Epithelial cell of esophagus (primary cell): Measurements from ENCODE around the gene FOXS1.

Experiments used
- DNase-seq: peaks from one replicate; pipeline ENCODE4 v3.0.0; 2010; ENCODE audit warnings: low read depth
- H3K4me3 ChIP-seq: 2 replicates; pipeline ENCODE4 v1.5.1; 2011; ENCODE audit warnings: mild to moderate bottlenecking, low read length, control low read depth
- TF ChIP-seq, protein P1 (sequence below): IDR thresholded peaks from 2 replicates; pipeline ENCODE4 v1.5.1; 2011; ENCODE audit warnings: low read depth, mild to moderate bottlenecking, low read length, control low read depth, inconsistent platforms; ENCODE audit not compliant: insufficient read depth; ENCODE audit errors: missing control alignments

Gene FOXS1

DNA sequence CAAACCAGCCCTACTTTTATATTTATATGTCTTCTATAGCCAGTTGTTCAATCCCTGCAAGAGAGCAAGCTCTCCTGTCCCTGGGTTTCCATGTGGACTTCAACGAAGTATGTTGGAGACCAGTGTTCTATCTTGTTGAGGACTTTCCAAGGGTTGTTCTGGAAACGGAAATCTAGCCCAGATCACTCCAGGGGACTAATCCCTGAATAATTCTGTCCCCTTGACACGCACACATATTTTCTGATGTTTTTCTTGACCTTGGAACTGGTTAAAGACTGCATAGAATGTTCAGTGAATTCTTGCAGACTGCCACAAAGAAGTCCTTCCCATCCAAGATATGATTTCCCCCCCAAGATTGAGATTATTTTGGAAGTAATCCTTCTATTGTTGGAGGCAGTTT lies 35.7 kb downstream of the FOXS1 start:
- TF ChIP-seq, protein P1, sequence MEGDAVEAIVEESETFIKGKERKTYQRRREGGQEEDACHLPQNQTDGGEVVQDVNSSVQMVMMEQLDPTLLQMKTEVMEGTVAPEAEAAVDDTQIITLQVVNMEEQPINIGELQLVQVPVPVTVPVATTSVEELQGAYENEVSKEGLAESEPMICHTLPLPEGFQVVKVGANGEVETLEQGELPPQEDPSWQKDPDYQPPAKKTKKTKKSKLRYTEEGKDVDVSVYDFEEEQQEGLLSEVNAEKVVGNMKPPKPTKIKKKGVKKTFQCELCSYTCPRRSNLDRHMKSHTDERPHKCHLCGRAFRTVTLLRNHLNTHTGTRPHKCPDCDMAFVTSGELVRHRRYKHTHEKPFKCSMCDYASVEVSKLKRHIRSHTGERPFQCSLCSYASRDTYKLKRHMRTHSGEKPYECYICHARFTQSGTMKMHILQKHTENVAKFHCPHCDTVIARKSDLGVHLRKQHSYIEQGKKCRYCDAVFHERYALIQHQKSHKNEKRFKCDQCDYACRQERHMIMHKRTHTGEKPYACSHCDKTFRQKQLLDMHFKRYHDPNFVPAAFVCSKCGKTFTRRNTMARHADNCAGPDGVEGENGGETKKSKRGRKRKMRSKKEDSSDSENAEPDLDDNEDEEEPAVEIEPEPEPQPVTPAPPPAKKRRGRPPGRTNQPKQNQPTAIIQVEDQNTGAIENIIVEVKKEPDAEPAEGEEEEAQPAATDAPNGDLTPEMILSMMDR, result no peak
- H3K4me3 ChIP-seq, result no peak overlapping the region
- no peak for DNase-seq

DNA sequence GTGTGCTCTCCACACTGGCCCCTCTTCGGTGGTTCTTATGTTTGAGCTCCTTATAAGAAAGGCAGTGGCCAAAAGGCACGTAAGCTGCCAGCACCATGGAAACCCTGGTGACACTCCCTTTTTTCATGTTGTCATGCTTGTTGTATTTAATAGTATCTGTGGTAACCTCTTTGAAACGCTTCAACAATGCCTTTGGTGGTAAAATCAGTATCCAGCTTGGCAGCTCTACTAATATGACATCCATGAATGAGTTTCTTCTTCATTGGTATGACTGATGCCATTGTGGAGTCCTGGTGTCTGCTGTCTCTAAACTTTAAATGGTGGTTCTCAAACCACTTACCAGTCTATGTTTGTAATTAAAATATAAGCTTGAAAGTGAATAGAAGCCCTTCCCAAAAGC lies 36.9 kb downstream of the FOXS1 start:
- TF ChIP-seq, protein P1, result no peak
- no peak for DNase-seq
- no peak overlapping the region for H3K4me3 ChIP-seq

DNA sequence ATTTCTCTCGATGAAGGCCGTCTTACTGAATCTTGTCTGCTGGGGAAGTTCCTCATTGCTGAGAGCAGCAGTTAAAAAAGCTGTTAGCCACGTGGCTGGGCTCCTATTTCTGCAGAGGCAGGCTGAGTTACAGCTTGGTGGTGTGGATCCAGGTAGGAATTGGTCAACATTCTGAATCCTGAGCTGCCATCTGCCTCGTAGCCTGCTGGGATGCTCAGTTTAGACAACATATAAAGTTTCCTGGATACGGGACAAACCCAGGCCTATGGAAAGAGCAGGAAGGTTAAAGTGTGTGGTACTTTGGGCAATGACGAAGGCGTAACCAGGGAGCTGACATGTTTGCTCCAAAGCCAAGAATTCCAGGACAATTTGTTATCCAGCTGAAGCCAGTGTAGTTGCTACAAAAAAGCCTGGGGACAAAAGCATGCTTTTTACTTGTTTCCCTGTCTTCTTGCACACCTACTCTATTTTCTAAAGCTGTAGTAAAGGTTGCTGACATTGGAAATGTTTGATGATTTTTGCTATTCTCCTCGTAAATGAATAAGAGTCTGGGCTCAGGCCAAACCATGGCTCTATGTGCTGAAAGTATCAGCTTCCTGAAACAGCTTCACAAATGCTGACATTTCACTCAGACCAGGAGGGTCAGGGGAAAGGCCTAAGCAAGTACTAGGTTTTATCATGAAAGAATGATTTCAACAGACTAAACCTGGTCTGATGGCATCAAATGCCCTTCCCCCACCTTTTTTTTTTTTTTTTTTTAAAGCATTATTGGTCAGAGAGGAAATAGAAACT lies 38.6 kb downstream of the FOXS1 start:
- TF ChIP-seq, protein P1, result no peak
- no peak overlapping the region for H3K4me3 ChIP-seq
- no peak for DNase-seq

DNA sequence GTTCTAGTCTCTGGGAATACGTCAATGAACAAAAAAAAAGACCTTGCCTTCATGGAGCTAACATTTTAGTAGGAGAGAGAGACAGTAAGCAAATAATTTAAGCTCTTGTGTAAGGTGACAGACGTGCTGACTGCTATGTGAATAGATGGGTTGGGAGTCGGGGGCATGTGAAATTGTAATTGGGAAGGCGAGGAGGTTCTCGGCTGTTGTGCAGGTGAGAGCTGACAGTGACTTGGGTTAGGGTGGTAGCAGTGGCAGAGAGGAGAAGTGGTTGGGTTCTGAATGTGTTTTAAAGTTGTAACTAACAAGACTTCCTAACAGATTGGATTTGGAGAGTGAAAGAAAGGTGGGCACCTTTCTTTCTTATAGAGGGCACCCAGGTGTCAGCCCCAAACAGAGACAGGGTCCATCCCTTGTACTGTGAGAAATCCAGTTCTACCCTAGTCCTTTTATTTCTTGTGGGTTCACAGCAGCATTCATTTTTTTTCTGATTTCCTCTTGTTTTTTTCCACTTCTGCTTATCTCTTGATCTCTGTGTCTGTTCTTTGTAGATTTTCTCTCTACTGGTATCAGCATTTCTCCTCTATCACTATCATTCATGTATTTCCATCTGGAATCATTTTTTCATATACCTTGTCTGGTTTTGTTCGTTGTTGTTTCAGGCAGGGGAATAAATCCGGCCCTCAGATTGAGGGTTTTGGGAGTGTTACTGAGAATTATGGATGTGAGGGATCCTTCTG lies 41.7 kb downstream of the FOXS1 start:
- DNase-seq, result no peak
- H3K4me3 ChIP-seq, result no peak overlapping the region
- TF ChIP-seq, protein P1, result no peak

DNA sequence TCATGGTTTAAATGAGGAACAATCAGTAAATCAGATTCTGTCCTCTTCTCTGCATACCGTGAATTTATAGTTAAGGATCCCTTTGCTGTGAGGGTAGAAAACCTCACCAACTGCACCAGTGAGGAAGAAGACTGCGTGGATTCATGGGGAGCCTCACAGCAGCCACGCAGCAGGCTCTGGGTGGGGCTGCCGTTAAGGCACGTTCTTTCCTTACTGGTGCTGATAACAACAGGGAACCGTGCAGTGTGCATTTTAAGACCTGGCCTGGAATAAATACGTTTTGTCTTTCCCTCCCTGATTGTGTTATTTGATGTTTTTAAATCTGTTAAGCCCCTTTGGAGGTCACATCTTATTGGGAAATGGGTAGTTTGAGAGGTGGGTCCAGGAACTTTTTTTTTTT lies 43.9 kb downstream of the FOXS1 start:
- DNase-seq, result no peak
- TF ChIP-seq, protein P1, result no peak
- no peak overlapping the region for H3K4me3 ChIP-seq

DNA sequence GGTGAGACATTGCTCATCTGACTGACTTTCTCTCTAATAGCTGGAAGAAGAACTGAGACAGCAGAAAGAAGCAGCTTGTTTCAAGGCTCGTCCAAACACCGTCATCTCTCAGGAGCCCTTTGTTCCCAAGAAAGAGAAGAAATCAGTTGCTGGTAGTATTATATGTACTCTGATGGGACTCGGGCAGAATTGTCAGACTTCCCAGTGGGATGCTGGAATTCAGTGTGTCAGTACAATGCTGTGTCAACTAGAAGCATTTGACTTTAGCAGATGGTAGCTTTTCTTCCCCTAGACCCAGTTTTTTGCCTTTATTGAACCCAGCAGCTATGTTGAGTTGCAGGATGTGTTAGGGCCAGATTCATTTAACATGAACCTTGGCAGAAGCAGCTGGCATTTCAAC lies 48.0 kb downstream of the FOXS1 start:
- TF ChIP-seq, protein P1, result no peak
- no peak for DNase-seq
- H3K4me3 ChIP-seq, result no peak overlapping the region
